HepG2 (cell line): ENCODE results near the gene MAP3K3. TPM values are rescaled to one million over a fixed set of nuclear protein-coding genes. Genes with fewer than 3 reads are reported as not detected.

Experiments used
- BCL6 ChIP-seq: IDR thresholded peaks from 2 replicates; pipeline ENCODE4 v1.6.1; 2016; ENCODE audit warnings: missing genetic modification reagents, missing compliant biosample characterization
- HNRNPLL ChIP-seq: fragments of 200-400 bp; formaldehyde crosslinking; IDR thresholded peaks from 2 replicates; pipeline ENCODE4 v1.6.1; 2017; ENCODE audit warnings: mild to moderate bottlenecking, low read depth, low read length; ENCODE audit not compliant: poor library complexity, severe bottlenecking
- KLF16 ChIP-seq, 2 experiments: sonication (generic) in 1 of 2; formaldehyde crosslinking in 1 of 2; IDR thresholded peaks; 2 replicates each; pipeline versions ENCODE4 v1.6.1 to v1.8.0; 2016 to 2023; ENCODE audit warnings: missing genetic modification reagents in 2 of 2, missing compliant biosample characterization in 1 of 2
- RARA ChIP-seq: IDR thresholded peaks from 2 replicates; pipeline ENCODE4 v1.6.1; 2016; ENCODE audit warnings: missing genetic modification reagents, missing compliant biosample characterization
- TBX3 ChIP-seq: fragments of 450-650 bp; IDR thresholded peaks from 2 replicates; pipeline ENCODE4 v1.6.1; 2017; ENCODE audit warnings: antibody characterized with exemption, mild to moderate bottlenecking, inconsistent platforms, borderline replicate concordance
- TGIF2 ChIP-seq: IDR thresholded peaks from 2 replicates; pipeline ENCODE4 v1.6.1; 2016; ENCODE audit warnings: control low read depth, missing compliant biosample characterization
- ZNF121 ChIP-seq: sonication (generic); formaldehyde crosslinking; IDR thresholded peaks from 2 replicates; pipeline ENCODE4 v1.5.0; 2020; ENCODE audit warnings: mild to moderate bottlenecking, missing genetic modification reagents
- ZNF160 ChIP-seq: sonication (generic); formaldehyde crosslinking; IDR thresholded peaks from 2 replicates; pipeline ENCODE4 v1.8.0; 2022; ENCODE audit warnings: mild to moderate bottlenecking, inconsistent platforms, missing genetic modification reagents
- ZNF205 ChIP-seq: IDR thresholded peaks from 2 replicates; pipeline ENCODE4 v1.6.1; 2018; ENCODE audit warnings: missing biosample characterization, missing genetic modification reagents
- ZNF331 ChIP-seq: sonication (generic); formaldehyde crosslinking; IDR thresholded peaks from 2 replicates; pipeline ENCODE4 v1.4.0; 2020; ENCODE audit warnings: missing genetic modification reagents
- ZNF547 ChIP-seq: sonication (generic); formaldehyde crosslinking; IDR thresholded peaks from 2 replicates; pipeline ENCODE4 v1.5.1; 2020; ENCODE audit warnings: mild to moderate bottlenecking, missing genetic modification reagents
- ZNF567 ChIP-seq: sonication (generic); formaldehyde crosslinking; IDR thresholded peaks from 2 replicates; pipeline ENCODE4 v1.8.1; 2023; ENCODE audit warnings: mild to moderate bottlenecking, missing genetic modification reagents, borderline replicate concordance
- ZNF777 ChIP-seq: sonication (generic); formaldehyde crosslinking; IDR thresholded peaks from 2 replicates; pipeline ENCODE4 v1.4.0; 2020; ENCODE audit warnings: missing genetic modification reagents
- polyA plus RNA-seq, 8 experiments: library from polyadenylated mRNA; depleted of rRNA in 3 of 8; stranded (reverse) in 7 of 8; unstranded in 1 of 8; fragments of >200 nt; fragmentation: Illumina TruSeq in 4 of 8; extraction: Trizol in 4 of 8; gene quantifications; 2 replicates each; pipeline versions ENCODE4 v1.2.1 to v1.2.3, GENCODE V29; 2011 to 2016; ENCODE audit warnings: low read depth in 4 of 8, missing spikeins in 1 of 8, mixed read lengths in 1 of 8; ENCODE audit not compliant: insufficient read depth in 1 of 8
- total RNA-seq, 5 experiments: library from RNA; depleted of rRNA; stranded (reverse); fragments of >200 nt; fragmentation: Illumina TruSeq; extraction: Trizol; gene quantifications; 2 replicates each; pipeline ENCODE4 v1.2.3, GENCODE V29; 2016; ENCODE audit warnings: low read depth in 1 of 5
- TF ChIP-seq, protein P1 (sequence below): sonication (generic); formaldehyde crosslinking; IDR thresholded peaks from 2 replicates; pipeline ENCODE4 v1.4.0; 2020; ENCODE audit warnings: missing genetic modification reagents, borderline replicate concordance
- TF ChIP-seq, protein P2 (sequence below): sonication (generic); formaldehyde crosslinking; IDR thresholded peaks from 2 replicates; pipeline ENCODE4 v1.4.0; 2020; ENCODE audit warnings: missing genetic modification reagents
- TF ChIP-seq, protein P3 (sequence below): sonication (generic); formaldehyde crosslinking; IDR thresholded peaks from 2 replicates; pipeline ENCODE4; 2020; ENCODE audit warnings: missing genetic modification reagents, mild to moderate bottlenecking, borderline replicate concordance
- TF ChIP-seq, protein P4 (sequence below): sonication (generic); formaldehyde crosslinking; IDR thresholded peaks from 2 replicates; pipeline ENCODE4 v1.4.0; 2020; ENCODE audit warnings: missing genetic modification reagents

Gene MAP3K3
- total and polyA plus RNA-seq, 2 of the 13 experiments (the other 11 are each of a cell fraction or from before 2014, with no cell fraction given), result 17.7 to 21.8 TPM

DNA sequence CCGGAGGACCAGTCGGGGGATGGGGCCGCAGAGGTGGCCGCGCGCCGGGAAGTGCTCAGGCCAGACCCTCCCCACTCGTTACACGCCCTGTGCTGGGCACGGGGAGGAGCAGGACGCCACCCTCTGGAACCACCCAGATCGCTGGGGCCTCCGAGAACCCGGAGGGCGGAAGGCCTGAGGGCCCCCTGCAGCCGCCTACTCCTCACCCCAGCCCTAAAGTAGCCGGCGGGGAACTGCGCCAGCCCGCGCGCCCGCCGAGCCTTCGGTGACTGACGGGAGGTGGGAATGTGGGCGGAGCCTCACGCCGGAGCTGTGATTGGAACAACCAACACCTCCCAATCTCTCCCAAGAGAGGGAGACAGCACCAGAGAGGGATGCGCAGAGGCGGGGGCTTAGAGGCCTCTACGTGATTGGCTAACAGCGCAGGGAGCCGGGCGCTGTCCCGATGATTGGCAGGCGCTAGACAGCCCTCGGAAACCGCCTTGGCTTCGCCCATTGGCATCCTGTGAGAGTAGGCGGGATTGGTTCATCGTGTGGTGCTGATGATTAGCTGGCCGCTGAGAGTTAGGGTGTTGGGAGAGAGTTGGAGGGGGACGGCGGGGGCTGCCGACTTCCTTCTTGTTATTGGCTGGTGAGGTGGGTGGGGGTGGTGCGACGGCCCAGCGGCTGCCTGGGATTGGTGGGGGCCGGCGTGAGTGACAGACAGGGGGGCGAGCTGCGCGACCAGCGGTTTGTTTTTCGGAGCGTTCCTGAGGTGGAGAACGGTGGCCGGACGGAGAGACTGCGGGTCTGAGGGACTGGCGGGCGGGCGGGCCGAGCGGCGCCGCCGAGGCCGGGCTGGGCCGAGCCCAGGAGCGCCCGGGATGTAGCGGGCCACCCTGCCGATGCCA lies at the start of gene MAP3K3 (continued):
- TF ChIP-seq, protein P1, sequence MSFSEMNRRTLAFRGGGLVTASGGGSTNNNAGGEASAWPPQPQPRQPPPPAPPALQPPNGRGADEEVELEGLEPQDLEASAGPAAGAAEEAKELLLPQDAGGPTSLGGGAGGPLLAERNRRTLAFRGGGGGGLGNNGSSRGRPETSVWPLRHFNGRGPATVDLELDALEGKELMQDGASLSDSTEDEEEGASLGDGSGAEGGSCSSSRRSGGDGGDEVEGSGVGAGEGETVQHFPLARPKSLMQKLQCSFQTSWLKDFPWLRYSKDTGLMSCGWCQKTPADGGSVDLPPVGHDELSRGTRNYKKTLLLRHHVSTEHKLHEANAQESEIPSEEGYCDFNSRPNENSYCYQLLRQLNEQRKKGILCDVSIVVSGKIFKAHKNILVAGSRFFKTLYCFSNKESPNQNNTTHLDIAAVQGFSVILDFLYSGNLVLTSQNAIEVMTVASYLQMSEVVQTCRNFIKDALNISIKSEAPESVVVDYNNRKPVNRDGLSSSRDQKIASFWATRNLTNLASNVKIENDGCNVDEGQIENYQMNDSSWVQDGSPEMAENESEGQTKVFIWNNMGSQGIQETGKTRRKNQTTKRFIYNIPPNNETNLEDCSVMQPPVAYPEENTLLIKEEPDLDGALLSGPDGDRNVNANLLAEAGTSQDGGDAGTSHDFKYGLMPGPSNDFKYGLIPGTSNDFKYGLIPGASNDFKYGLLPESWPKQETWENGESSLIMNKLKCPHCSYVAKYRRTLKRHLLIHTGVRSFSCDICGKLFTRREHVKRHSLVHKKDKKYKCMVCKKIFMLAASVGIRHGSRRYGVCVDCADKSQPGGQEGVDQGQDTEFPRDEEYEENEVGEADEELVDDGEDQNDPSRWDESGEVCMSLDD (CRISPR knock-in tag), result peak; percentile 29; the same call in 1 of the 2 replicates
- TF ChIP-seq, protein P2, sequence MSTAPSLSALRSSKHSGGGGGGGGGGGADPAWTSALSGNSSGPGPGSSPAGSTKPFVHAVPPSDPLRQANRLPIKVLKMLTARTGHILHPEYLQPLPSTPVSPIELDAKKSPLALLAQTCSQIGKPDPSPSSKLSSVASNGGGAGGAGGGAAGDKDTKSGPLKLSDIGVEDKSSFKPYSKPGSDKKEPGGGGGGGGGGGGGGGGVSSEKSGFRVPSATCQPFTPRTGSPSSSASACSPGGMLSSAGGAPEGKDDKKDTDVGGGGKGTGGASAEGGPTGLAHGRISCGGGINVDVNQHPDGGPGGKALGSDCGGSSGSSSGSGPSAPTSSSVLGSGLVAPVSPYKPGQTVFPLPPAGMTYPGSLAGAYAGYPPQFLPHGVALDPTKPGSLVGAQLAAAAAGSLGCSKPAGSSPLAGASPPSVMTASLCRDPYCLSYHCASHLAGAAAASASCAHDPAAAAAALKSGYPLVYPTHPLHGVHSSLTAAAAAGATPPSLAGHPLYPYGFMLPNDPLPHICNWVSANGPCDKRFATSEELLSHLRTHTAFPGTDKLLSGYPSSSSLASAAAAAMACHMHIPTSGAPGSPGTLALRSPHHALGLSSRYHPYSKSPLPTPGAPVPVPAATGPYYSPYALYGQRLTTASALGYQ, result 0 out of 2 replicates have a peak, but pooled peaks have one; percentile 47
- TF ChIP-seq TGIF2 (CRISPR knock-in tag) (no peak), HNRNPLL (peak; percentile 97), TBX3 (peak; percentile 95; the same call in 1 of the 2 replicates), ZNF547 (CRISPR knock-in tag) (peak; percentile 98), ZNF777 (CRISPR knock-in tag) (no peak; the same call in 1 of the 2 replicates), ZNF205 (CRISPR knock-in tag) (peak; percentile 77; the same call in 1 of the 2 replicates), ZNF567 (peak; percentile 53; the same call in 1 of the 2 replicates), ZNF121 (CRISPR knock-in tag) (peak; percentile 17; the same call in 1 of the 2 replicates), ZNF160 (CRISPR knock-in tag) (peak; percentile 37), ZNF331 (no peak), RARA (CRISPR knock-in tag) (no peak), BCL6 (CRISPR knock-in tag) (no peak), KLF16 (CRISPR knock-in tag; IDR thresholded peaks at IDR 0.05) (peak in 1 of 2 experiments; percentile 77; a peak in 2 of 4 replicates)
- TF ChIP-seq, protein P3, sequence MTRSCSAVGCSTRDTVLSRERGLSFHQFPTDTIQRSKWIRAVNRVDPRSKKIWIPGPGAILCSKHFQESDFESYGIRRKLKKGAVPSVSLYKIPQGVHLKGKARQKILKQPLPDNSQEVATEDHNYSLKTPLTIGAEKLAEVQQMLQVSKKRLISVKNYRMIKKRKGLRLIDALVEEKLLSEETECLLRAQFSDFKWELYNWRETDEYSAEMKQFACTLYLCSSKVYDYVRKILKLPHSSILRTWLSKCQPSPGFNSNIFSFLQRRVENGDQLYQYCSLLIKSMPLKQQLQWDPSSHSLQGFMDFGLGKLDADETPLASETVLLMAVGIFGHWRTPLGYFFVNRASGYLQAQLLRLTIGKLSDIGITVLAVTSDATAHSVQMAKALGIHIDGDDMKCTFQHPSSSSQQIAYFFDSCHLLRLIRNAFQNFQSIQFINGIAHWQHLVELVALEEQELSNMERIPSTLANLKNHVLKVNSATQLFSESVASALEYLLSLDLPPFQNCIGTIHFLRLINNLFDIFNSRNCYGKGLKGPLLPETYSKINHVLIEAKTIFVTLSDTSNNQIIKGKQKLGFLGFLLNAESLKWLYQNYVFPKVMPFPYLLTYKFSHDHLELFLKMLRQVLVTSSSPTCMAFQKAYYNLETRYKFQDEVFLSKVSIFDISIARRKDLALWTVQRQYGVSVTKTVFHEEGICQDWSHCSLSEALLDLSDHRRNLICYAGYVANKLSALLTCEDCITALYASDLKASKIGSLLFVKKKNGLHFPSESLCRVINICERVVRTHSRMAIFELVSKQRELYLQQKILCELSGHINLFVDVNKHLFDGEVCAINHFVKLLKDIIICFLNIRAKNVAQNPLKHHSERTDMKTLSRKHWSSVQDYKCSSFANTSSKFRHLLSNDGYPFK (CRISPR knock-in tag), result peak; percentile 91
- TF ChIP-seq, protein P4, sequence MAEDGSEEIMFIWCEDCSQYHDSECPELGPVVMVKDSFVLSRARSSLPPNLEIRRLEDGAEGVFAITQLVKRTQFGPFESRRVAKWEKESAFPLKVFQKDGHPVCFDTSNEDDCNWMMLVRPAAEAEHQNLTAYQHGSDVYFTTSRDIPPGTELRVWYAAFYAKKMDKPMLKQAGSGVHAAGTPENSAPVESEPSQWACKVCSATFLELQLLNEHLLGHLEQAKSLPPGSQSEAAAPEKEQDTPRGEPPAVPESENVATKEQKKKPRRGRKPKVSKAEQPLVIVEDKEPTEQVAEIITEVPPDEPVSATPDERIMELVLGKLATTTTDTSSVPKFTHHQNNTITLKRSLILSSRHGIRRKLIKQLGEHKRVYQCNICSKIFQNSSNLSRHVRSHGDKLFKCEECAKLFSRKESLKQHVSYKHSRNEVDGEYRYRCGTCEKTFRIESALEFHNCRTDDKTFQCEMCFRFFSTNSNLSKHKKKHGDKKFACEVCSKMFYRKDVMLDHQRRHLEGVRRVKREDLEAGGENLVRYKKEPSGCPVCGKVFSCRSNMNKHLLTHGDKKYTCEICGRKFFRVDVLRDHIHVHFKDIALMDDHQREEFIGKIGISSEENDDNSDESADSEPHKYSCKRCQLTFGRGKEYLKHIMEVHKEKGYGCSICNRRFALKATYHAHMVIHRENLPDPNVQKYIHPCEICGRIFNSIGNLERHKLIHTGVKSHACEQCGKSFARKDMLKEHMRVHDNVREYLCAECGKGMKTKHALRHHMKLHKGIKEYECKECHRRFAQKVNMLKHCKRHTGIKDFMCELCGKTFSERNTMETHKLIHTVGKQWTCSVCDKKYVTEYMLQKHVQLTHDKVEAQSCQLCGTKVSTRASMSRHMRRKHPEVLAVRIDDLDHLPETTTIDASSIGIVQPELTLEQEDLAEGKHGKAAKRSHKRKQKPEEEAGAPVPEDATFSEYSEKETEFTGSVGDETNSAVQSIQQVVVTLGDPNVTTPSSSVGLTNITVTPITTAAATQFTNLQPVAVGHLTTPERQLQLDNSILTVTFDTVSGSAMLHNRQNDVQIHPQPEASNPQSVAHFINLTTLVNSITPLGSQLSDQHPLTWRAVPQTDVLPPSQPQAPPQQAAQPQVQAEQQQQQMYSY (CRISPR knock-in tag), result 0 out of 2 replicates have a peak, but pooled peaks have one; percentile 12
